HepG2 (cell line): ENCODE measurements around the gene RAD50.

ENCODE experiments used
- CBFB ChIP-seq: sonication (generic); formaldehyde crosslinking; IDR thresholded peaks from 2 replicates; pipeline ENCODE4 v1.4.0; 2020; ENCODE audit warnings: missing genetic modification reagents
- NONO ChIP-seq, 2 experiments: fragments of 450-650 bp in 1 of 2; sonication (generic) in 1 of 2; formaldehyde crosslinking in 1 of 2; IDR thresholded peaks in 1 of 2; conservative IDR thresholded peaks in 1 of 2; 2 replicates each; pipeline versions ENCODE4 v1.6.1 to v1.8.0; 2017 to 2022; ENCODE audit warnings: mild to moderate bottlenecking in 1 of 2, missing genetic modification reagents in 1 of 2, moderate library complexity in 1 of 2

- TF ChIP-seq NONO (IDR thresholded peaks at IDR 0.05) = no peak
- TF ChIP-seq NONO (CRISPR knock-in tag; conservative IDR thresholded peaks at IDR 0.05) = no peak
- TF ChIP-seq CBFB (CRISPR knock-in tag) = no peak
These were observed 51.3 kb downstream of the RAD50 start for GRCh38 chr5:132608107-132608506.
